NCI-H345 (cell line): ENCODE results near the gene NBL1.

Experiments
- DNase-seq: peaks from one replicate; lab custom pipeline; 2025; lab: John Stamatoyannopoulos, UW

NBL1 gene

DNA sequence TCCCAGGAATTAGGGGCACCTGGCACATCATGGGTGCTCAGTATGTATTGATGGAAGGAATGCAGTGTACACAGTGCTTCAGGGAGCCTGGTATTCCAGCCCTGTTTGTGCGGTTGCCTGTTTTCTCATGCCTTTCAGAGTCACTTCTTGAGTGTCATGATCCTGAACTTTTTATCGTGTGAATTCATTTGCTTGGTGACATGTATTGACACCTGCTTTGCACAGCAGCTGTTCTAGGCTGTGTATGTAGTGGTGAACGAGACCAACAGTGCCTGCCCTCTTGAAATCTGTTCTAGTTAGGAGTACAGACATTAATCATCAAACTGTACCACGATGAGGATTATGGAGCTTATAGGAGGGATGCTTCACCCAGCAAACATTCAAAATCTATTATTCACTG is 26.7 kb downstream of the NBL1 start:
- no peak for DNase-seq

DNA sequence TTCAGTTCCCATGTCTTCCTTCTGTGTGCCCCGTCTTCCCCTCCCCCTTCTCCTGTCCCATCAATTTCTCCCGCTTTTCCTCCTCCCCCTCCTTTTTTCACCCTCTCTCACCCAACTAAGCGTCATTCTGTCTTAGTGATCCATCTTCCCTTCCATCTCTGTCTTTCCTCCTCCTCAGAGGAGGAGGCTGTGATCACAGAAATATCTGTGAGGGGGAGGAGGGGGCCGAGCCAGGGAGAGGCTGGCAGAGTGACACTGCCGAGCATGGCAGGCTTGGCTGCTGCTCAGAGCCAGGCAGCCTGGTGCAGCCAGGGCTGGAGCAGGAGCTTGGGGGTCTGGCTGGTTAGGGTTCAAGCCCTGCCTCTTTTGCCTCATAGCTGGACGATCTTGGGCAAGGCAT is 28.1 kb downstream of the NBL1 start:
- no peak for DNase-seq

DNA sequence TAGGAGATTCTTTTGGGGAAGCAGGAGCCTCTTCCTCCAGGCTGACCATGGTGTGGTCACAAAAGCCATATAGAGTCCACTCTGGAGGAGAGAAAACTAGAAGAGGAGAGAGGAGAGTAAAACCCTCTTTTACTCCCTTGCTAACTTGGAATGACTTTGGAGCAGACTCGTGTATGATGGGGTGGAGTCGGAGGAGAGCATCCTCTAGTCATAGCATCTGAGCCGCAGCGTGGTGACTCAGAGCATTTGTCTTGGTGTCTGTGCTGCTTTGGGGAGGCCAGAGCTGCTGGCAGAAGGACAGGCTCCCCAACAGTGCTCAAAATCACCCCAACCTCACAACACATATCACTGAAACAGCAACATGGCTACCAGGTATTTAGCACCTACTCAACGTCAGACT is 31.7 kb downstream of the NBL1 start:
- no peak for DNase-seq

DNA sequence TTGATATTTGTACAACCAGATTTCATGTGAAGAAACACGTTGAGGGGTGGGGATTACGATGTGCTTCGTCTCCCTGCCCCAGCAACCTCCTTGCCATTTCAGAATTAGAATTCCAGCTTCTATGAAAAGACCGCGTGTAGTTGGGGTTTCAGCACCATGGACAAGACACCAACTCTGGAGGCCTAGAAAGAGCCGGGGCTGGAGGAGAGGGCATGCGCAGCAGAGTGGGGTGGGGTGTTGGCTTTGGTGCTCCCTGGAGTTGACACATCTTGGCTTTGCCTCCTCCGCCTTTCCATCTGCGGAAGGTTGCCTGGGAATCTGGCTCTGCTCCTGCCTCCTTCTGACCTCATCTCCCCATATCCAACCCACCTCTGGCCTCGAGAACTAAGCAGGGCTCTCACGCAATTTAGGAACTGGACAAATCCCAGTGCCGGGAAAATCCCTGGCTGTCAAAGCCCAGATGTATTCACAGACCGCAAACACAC is 32.4 kb downstream of the NBL1 start:
- DNase-seq: no peak

DNA sequence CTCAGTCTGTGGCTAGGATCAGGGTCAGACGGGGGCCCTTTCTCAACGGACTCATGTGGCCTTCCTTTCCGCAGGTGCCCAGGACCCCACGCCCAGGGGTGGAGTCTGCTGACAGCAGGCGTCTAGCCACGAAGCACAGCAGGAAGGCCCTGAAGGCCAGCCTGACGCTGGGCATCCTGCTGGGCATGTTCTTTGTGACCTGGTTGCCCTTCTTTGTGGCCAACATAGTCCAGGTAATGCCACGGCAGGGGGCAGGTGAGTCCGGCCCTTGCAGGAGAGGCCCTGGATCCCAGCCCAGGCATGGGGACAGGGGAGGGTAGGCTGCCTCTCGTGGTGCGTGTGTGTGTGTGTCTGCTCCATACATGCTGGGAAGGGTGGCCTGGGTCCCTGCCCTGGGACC is 34.4 kb downstream of the NBL1 start:
- no peak for DNase-seq

DNA sequence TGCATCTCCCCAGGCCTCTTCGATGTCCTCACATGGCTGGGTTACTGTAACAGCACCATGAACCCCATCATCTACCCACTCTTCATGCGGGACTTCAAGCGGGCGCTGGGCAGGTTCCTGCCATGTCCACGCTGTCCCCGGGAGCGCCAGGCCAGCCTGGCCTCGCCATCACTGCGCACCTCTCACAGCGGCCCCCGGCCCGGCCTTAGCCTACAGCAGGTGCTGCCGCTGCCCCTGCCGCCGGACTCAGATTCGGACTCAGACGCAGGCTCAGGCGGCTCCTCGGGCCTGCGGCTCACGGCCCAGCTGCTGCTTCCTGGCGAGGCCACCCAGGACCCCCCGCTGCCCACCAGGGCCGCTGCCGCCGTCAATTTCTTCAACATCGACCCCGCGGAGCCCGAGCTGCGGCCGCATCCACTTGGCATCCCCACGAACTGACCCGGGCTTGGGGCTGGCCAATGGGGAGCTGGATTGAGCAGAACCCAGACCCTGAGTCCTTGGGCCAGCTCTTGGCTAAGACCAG is 34.9 kb downstream of the NBL1 start:
- DNase-seq: no peak

DNA sequence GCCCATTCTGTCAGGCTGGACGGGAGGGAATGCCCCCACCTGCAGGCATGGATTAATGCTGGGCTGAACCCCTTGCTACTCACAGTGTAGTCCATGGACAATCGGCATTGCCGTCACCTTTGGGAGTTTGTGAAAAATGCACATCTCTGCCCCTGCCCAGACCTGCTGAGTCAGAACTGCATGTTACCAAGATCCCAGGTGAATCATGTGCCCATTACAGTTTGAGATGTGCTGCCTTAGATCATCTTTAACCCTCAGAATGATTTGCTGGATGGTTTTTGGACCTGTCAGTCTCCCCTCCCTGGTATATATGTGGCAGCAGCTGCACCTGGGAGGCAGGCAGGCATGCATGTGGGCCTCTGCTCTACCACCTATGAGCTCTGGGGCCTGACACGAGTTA is 35.6 kb downstream of the NBL1 start:
- DNase-seq: no peak

DNA sequence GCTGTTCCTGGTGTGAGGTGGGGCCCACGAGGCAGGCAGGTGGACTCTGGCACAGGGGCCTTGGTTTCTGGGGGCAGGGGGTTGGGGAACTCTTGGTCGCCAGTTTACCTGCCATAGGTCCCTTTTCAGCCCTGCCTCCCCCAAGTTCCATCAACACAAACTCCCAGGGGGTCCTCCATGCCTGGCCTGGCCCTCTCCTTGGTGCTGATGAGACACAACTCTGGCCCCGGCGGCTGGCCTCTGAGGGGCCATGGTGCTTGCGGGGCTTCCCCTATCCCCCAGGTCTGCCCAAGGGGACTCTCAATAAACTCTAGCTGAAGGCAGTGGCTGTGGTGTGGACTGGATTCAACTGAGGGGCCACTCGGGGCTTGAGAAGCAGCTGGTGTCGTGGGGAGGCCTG is 36.5 kb downstream of the NBL1 start:
- DNase-seq: no peak

DNA sequence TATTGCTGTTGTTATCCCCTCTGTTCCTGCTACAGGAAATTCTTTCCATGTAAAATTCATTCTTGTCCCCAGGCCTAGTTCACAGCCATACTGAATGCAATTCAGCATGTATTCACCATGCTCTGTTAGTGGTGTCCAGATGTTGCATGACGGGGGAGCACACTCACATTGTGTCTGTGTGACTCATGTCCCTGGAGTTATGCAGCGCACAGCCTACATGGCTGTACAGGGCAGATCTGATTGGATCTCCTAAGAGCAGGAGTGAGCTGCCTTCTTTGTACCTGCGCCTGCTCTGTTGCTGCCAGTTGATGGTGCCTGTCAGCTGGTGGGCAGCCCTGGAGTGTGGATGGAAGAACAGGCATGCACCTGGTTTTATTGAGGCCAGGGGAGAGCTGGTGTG is 38.1 kb downstream of the NBL1 start:
- DNase-seq: no peak

DNA sequence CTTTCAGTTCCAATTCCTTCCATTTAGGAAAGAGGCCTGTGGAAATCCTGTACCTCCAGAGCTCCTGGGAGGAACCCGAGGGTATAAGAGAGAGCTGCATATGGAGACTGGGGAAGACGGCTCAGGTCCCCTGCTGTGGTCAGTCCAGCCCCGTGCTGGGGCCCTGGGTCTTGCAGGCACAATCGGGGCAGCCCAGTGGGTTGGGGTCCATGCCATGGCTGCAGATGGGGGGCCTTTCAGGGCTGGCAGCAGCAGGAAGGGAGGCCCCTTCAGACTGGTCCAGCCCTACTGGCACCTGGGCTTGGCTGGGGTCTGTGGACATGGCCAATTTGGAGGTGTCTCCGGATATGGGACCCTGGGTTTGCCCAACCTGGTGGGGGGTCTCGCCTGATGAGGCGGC is 38.8 kb downstream of the NBL1 start:
- no peak for DNase-seq

DNA sequence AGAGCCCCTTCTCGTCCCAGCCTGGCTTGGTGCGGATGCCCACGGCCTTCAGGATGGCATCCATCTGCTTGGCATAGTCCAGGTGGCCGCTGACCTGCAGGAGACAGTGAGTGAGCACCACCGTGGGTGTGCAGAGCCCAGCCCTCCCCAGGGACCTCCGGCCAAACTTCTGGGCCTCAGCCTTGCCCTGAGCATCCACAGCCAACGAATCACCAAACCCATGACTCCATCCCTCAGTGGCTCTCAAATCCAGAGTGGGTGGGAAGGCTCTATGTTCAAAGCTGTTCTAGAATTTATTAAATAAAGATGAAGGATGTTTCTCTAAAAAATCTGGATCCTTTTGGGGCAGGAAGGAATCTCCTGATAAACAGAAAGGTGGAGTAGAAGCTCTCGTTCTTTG is 39.2 kb downstream of the NBL1 start:
- DNase-seq: no peak

DNA sequence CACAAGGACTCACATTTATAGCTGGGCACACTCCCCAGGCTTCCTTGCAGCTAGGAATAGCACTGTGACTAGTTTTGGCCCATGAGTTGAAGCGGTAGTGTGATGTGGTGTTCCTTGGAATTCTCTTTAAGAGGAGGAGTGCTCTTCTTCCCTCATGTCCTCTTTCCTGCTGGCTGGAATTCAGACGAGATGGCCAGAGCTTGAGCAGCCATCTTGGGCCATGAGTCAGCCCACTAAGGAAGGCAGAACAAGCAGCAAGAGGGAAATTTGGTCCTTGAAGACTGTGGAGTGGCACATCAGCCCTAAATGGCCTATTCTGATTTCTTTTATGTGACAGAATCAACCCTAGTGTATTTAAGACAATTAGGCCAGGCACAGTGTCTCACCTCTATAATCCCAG is 40.6 kb downstream of the NBL1 start:
- DNase-seq: no peak

DNA sequence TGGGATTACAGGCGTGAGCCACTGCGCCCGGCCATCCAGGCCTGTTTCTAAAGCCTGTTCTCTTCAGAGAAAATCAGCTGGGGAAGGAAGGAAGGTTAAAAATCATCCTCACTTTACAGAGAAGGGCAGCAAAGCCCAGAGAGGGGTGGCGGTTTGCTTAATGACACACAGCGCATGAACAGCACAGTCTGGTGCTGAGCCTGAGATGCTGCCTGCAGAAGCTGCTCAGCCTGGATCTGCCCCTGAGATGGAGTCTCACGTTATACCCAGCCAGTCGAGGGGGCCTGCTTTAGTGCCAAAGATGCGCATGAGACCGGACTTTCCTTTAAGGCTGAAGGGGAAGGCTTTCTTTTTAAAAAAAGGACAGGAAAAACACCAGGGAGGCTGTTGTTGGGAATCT is 41.9 kb downstream of the NBL1 start:
- no peak for DNase-seq

DNA sequence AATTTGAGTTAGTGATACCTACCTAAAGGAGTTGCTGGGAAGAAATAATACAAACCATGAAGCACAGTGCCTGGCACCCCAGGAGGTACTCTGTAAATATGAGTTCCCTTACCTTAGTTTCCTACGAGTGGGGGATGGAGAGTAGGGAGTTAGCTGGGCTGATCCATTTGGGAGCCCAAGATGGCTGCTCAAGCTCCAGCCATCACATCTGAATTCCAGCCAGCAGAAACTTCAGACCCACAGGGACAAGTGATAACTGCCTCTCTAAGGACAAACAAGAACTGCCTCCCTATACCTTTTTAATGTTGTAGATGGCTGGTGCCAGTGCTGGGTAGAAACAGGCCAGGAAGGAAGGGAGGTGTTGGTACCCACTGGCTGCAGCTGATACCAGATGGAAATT is 43.3 kb downstream of the NBL1 start:
- no peak for DNase-seq

DNA sequence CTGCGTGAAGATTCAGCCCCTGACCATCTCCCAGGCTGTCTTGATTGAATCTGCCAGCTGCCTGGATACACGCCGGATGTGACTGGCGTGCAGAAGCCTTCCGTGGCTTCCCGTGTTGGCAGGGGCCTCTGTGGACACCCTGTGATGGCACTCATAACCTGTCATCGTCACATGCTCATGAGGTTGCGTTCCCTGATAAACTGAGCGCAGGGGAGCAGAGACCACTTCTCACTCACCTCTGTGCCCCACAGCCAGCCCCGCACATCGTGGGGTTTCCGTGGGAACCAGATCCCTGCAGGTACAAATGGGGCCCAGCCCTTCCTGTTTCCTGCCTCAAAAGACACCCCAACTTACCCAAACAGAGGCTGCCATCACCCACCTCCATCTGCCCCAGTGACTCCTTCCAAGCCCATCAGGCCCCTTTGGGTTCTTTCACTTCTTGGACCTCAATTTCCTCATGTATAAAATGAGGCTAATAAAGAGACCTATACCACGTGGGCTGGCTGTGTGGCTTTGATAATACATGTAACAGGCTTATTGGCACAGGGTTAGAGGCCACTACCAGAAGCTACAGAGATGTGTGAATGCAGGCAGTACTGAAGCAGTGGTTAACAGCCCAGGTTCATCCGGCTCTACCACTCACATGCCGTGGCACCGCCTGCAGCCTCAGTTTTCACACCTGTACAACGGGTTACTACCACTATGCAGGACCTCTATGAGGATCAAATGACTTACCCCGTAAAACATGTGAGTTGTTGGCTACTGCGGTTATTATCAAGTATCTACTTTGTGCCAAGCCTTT is 44.1 kb downstream of the NBL1 start:
- DNase-seq: no peak

DNA sequence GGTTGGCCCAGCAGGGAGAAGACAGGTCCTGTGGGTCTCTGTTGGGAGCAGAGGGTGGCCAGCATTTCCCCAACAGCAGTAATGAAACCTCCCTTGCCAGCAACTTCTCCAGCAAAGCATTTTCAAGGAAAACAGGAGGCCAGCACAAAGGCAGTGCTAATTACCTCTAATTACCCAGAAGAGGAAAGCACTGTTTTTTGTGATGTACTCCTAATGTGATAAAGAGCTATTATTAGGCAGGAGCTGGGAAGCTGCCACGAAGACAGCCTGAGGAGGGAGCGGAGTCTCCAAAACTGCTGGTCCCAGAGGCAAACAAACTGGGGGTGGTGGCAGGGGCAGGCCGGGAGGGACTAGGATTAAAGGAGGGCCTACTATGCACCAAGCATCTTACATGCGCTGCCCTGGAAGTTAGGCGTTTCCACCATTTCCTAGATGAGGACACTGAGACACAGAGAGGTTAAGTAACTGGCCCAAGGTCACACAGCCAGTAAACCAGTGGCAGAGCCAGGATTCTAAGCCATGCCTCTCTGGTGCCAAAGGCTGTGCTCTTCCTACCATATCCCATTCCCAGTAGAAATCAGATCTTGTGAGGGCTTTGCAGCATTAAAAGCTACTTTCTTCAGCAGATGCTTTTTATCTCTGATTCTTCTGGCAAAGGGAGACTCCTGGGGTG is 45.1 kb downstream of the NBL1 start:
- DNase-seq: no peak

DNA sequence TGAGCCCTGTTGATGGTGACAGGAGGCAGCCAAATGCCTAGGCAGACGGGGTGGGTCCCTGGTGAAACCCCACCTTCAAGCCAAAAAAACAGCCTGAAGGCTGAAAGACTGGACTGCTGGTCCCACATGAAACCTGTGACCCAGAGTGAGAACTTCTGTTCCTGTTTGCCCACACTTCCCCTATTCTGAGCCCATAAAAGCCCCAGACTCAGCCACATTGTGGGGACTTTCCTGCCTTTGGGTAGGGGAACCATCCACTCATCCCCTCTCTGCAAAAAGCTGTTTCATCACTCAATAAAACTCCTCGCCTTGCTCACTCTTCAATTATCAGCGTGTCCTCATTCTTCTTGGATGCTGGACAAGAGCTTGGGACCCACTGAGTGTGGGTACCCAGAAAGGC is 45.7 kb downstream of the NBL1 start:
- no peak for DNase-seq

DNA sequence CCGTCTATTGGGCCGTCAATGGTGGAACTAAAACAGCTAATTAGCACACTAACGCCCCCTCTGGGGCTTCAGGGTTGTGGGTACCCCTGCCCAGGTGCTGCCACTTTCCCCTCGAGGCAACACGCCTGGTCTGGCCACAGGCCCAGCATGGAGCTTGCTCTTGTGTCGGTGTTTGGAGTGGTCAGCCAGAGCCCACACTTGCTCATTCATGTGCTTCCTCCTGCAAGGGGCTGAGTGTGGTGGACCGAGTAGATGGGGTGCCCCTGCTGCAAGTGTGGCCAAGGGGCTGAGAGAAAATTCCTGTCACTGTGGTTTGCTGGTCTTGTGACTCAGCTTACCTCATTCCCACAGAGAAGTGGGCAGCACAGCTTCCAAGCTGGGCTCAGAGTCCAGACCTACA is 46.2 kb downstream of the NBL1 start:
- no peak for DNase-seq

DNA sequence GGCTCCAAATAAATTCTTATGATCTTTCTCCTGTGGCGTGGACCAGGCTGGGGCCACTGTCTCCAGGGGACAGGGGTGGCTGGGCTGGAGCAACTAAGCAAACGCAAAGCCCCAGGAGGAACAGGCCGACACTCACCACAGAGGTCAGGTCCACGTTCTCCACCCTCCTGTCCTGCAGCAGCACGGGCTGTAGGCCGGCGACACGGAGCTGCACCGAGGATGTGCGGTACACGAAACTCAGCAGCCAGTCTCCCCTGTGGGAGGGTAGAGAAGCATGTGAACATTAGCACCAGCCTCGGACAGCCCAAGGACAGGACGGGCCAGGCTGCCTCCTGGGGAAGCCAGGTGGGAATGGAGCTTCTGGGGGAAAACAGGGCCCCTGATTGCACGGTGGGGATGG is 50.2 kb downstream of the NBL1 start:
- no peak for DNase-seq

DNA sequence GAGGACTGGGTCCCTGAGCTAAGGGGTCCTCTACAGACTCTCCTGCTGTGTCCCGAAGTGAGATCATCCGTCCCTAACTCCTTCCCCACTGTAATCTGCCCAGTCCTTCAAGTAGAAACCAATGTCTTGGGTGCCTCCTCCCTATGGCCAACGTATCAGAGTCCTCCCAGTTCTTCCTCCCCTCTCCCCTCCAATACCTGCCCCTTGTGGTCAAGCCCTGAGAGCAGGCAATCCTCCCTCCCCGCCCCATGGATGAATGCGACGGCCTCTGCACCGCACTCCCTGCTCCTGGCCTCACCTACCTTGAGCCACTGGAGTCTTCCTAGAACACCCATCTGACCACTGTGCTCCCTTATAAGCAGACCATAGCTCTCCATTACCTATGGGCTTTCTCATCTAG is 51.7 kb downstream of the NBL1 start:
- no peak for DNase-seq

DNA sequence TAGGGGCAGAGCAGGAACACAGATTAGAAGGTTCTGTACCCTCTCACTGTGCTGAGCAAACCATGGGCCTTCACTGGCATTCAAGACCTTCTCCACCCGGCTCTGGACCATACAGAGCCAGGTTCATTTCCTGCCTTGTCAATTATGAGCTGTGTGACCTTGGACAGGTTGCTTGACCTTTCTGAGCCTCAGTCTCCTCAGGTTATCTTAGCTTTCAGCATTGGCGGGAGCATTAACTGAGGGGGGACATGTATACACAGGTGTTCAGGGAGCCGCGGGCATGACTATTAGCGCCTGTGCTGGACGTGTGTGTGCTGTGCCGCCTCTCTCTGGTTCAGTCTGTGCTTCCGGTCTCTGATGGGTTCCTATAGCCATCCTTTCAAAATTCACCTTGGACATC is 52.7 kb downstream of the NBL1 start:
- no peak for DNase-seq

DNA sequence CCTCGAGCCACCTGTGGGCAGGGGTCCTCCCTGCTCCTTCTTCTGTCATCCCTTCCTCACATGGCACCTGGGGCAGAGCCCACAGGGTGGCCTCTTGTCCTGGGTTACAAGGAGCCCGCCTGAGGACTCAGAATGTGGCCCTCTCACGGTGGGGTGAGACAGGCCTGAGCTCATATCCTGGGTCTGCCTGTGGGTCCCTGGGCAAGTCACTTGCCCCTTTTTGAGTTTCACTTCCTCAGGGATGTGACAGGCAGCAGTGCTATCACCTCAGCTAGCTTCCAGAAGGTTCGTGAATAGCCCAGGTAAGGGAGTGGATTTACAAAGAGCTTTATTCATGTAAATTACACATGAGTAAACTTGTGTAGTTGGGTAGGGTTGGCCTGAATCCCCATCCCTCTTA is 54.1 kb downstream of the NBL1 start:
- DNase-seq: no peak

DNA sequence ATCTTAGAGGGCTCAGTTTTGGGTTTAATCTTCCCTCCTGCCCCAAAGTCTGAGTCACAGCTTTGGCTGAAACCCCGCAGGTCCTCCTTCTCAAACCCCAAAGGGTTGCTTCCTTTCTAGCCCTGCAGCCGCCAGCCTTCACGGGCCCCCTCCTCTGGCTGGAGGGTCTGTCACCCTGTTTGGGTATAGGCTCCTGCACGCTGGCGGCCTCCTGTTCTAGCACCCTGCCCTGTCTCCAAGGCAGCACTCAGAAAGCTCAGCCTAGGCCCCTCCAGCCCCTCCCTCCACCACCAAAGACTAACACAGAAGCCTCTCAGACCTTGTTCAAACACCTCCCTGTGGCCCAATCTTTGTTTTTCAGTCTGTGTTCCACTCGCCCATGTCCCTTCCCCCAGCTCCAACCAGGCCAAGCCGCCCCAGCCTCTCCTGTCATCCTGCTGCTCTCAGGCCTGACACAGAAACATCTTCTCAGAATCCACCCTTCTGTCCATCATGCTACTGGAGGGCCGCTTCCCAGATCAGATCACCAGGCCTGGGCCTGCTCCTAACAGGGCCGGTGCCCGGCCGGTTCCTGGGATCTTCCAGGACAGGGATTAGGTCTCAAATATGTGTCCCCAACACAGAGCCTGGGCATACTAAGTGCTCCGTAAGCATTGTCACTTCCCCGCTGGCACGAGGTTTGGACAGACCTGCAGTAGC is 56.1 kb downstream of the NBL1 start:
- no peak for DNase-seq
